GM19035 (cell line): ENCODE data around the gene PIEZO2.

ENCODE experiments used
- ATAC-seq: cut with Tn5 transposase; IDR thresholded peaks from one replicate; pipeline ENCODE4 v1.9.1; 2021; ENCODE audit not compliant: unreplicated experiment

Gene PIEZO2

DNA sequence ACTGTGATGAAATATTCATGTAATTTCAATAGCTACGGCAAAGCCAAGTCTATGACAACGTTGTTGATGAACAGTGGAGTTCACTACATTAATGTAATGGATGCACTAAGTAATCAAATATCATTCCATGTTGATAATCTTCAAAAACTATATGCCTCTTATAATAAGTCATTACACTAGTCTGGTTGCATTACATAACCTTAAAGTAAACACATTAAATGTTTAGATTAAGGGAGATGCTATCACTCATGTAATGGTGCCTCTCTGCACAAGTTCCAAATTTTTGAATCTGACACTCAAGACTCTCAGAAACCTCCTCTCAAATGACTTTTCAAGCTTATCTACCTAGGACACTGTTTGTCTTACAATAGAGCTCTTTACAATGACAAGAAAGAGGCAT is 35.4 kb downstream of the PIEZO2 start:
- no peak for ATAC-seq

DNA sequence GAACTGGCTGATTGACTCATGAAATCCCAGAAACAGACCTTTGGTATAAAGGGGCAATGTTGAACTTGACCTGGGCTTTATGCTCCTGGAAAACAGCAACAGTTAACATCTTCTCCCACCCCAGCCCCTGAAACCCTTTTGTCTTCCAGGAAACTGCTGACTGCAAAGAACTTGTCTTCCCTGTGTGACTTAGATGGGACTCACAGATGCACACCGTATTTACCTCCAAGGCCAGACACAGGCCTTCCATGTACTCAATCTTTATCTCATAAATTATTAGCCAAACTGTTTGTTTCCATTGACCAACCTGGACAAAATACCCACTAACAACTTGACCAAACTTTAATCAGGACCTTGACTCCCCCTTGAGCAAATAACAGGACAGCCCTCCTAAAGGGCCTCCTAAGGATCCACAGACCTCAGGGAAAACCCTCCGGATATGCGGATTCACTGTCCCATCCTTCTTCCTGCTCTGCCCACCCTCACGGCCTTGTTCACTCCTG is 36.3 kb downstream of the PIEZO2 start:
- no peak for ATAC-seq

DNA sequence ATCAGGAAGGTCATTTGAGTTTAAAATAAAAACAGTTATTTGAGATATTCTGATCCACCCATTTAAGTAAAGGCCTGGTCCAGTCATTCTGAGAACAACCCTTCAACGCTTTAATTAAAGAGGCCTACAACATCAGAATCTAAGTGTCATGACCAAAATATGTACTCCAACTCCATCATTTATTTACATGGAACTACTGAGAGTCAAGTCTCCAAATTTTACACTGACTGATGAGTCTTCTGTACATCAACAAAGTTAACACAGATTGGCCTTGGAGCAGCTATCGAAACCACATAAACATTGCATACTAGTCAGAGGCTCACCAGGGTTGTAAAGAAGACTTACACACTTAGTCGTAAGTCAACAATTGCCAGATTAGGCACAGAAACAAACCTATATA is 37.1 kb downstream of the PIEZO2 start:
- ATAC-seq: no peak

DNA sequence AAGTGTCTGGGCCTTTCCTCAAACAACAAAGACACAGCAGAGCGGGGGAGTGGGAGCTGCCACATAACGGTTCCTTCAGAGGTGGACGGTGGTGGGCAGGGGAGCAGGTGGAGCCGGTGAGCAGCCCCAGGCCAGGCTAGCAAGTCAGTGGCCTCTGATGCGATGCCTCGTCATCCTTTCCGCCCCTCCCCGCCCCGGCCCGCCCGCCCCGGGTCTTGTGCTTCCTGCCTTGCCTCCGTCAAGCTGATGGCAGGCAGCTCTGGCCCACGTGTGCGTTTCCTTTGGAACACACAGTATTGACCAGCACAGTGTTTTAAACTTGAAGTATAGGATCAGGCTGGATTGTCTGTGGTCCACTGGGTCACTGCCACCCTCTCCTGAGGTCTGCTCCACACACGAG is 38.9 kb downstream of the PIEZO2 start:
- no peak for ATAC-seq

DNA sequence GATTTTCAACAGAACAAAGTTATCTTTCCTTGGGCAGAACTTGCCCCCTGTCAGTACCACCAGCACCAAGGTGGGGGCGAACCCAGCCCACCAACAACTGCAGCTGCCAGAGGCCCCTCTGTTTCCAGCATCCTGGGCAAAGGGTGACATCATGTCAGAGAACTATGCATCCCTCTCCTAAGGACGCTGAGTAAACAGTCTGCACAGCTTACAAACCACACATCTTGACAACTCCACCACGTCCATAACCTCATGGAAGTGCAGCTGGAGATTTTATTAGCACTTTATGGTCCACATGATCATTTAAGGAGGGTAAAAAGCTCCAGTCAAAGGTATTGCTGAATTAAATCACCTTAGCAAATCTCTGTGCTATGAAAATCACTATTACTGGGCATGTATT is 40.4 kb downstream of the PIEZO2 start:
- ATAC-seq: no peak

DNA sequence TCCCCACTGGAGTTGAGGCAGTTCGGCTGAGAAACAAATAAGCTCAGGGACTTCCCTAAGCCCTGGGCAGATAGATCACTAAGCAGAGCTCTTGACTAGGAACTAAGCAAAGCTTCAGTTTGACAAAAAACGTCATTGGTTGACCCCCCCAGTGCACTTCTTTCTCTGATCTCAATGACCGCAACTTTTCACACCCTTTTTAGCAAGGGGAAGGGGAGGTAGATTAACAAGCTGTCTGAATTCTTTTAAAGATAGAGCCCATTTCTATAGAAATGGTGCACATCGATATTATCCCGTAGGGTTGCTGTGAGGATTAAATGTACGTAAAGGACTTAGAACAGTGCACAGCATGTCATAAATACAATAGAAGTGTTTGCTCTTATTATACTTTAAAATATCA is 42.5 kb downstream of the PIEZO2 start:
- ATAC-seq: no peak

DNA sequence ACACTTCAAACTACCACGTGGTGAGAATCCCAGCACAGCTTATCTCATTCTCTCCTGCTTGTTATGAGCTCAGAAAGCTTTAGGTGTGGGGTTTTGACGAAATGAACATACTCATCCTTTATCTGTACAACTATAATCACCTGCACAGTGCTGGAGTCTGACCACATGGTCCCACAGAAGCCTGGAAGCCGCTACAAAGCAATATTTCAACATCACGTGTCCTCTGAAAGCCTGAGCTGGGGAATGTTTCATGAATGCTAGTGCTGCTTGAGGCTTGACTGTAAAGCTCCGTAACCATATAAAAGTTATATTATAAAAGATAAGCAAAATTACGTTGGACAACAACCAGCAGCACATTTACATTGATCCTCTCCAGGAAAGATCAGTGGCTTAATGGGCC is 43.9 kb downstream of the PIEZO2 start:
- ATAC-seq: no peak

DNA sequence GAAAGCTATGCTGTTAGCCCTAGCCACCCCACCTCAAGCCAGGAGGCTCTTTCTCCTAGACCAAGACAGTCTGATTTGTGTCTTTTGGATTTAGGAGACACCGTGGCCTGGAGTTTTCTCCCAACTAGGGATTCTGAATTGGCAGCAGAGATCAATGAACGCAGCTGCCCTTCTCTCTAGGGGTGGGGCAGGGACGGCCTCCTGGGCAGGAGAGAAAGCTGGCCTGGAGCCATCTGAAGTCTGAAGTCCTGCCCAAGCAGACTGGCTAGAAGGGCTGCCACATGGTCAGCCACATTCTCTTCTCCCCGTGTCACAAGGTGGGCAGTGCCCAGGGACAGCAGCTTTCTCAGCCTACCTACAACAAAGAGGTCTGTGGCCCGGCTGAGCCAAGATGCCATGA is 45.1 kb downstream of the PIEZO2 start:
- no peak for ATAC-seq

DNA sequence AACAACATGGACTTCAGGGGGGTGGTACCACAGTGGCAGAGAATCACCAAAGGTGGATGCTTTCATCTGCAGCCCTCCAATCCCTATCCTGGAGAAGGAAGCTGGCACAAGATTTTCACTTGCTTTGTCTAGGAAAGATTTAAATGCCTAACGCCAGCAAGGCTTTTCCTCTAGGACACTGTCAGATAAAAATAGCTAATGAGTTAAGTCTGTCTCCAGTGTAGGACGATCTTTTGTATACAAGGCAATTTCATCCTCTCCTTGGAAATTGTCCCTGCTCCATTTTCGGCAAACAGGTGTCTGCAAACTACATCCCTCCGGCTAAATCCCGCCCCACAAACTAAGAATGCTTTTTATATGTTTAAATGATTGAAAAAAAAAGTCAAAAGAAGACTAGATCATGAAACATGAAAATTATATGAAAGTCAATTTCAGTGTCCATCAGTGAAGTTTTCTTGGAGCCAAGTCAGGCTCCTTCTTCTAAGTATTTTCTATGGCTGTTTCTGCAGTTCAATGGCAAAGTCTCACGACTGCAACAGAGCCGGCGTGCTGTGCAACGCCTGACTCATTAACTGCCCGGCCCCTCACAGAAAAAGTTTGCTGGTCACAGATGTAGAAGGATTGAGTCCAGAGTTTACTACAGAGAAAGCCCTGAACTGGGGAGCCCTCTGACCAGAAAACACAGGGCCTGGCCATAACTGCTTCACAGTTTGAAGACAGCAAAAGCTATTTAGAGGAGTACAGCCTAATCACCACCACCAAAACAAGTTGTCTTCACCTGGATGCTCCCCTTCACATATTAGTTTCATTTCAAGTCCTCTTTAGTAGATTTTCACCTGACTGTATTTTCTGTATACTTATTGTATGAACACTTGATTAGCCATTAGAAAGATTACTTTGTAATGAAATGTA is 52.3 kb downstream of the PIEZO2 start:
- ATAC-seq: no peak

DNA sequence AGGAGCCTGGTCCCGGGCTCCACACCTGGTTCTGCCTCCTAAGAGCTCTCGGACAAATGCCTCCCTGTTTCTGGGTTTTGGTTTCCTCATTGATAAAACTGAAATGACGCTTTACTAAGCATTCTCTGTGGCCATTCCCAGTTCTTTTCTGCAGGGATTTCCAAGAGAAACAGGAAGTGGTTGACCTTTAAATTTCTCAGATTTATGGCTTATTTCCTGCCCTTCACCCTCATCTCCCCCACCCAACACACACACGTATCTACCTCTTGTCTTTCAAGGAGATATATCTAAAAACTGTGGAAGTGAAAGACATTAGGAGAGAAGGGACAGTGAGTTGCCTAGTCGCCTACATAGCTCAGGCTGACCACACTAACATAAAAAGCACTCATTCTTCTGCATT is 53.0 kb downstream of the PIEZO2 start:
- ATAC-seq: no peak

DNA sequence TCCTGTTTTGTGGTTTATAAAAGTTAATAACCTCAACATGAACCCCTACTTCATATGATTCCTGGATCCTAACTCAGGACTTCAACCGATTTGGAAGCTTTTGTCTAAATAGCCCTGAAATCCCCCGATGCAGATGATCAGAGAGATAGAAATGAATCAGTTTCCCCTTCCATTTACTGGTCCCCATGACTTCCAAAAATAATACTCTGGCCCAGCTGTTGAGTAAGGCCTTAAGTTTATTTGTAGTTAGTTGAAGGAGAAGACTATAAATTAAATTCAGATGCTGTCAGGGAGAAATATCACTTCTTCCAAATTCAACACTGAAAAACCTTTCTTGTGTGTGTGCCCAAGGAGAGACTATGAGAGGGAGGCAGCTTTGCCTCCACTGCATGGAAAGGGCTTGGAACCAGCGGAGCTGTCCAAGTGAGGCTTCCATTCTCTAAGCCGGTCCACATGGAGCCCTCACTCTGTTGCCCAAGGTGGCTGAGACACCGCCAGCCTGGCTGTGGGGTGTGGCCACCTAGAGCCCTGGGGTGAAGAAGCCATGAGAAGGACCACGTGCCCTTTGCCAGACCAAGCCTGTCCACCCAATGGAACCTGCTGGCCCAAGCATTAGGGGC is 53.6 kb downstream of the PIEZO2 start:
- no peak for ATAC-seq

DNA sequence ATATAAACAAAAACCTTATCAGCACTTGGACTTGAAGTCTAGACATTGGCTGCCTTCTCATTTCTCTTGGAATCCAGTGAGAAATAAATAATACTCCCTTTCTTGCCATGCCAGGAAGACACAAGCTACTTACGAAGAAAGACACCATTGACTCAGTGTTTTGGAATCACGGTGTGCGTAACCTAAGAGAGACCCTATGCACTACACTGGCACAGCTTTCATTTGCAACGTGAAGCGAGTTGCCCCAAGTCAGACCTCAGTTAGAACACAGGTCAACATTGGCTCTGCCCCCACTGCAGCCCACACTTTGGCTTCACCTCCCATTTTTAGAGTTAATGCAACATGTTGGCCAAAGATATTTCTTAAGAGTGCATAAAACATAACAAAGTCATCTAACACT is 54.2 kb downstream of the PIEZO2 start:
- no peak for ATAC-seq

DNA sequence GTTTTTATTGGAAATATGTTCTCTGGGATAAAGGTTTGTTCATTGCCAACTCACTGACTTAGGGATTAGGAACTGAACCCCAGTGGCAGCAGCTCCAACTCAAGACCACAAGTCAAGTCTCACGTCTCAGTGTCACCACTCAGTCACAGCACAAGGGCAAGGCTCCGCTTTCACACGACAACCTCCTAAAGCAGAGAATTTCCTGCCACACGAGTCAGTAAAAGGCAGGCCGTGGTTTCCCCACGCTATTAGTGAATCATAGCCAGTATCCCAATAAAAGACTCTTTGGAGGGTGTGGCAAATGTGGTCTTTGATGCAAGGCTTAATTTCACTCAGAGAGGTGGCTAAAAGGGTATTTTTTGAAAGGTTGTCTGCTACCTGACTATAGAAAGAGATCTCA is 57.6 kb downstream of the PIEZO2 start:
- no peak for ATAC-seq

DNA sequence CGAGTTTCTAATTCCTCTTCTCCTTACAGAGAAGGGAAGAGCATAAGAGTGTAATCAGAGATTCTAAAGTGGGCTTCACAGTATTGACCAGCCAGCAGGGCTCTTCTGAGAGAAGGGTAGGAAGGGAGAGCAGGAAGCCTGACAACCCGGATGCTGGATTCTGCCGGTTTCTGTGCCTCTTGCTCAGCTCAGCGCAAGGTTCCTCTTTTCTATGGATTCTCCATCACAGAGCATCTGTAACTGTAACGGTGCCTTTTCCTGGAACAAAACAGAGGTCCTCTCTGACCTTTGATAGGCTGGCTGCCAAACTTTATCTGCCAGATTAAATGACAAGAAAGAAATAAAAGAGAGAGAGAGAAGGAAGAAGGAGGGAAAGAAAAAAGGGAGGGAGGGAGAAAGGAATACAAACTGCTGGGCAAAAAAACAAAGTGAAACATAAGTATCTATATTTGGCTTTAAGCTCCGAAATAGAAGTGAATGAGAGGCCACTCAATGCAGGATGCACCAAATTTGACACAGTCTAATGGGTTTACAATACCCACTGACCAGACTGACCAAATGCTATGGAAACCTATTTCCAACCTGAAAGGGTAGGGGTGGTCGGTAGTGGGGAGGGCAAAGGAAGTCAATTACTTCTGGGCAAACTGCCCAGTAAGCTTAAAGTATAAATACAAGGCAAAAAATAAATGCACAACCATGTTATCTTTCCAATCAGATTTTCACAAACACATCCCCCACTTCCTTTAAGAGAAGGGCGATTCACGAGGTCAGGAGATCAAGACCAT is 59.2 kb downstream of the PIEZO2 start:
- no peak for ATAC-seq

DNA sequence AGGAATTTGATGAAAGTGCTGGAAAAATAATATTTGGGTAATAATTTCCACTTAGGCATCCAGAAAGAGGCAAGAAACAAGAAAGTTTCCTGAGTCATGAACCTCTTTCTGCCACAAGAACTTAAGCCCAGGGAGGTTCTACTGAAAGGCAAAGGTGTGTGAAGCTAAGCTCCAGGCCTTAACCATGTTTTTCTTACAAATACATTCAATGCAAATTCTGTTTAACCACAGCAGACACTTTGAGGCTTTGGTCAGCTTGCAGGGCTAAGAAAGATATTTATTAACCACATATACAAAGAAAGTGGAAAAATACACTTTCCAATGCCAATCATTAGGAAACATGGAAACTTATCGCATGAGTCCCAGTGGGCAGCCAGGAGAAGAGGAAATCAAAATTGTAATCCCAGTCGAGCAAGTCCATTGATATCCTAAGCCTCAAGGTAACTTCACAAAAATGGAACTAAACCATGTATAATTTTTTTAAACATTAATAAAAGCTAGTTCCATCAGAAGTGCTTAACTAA is 68.3 kb downstream of the PIEZO2 start:
- no peak for ATAC-seq

DNA sequence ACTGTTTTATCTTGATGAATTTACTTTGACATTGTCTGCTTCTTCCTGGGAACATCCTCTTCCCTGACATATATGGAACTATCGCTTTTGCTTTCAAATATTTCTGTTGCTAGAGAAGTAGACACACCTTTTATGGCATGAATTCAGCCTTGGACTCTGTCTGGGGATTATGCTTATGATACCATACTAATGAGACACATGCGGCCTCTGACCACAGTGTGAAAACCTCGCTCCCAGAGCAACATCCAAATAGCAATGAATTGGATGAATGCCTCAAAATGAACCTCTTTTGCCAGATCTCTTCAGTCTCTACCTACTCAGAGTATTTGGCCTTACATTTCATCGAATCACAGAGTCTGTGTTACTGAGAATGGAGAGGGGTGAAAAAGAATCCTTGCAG is 70.9 kb downstream of the PIEZO2 start:
- no peak for ATAC-seq

DNA sequence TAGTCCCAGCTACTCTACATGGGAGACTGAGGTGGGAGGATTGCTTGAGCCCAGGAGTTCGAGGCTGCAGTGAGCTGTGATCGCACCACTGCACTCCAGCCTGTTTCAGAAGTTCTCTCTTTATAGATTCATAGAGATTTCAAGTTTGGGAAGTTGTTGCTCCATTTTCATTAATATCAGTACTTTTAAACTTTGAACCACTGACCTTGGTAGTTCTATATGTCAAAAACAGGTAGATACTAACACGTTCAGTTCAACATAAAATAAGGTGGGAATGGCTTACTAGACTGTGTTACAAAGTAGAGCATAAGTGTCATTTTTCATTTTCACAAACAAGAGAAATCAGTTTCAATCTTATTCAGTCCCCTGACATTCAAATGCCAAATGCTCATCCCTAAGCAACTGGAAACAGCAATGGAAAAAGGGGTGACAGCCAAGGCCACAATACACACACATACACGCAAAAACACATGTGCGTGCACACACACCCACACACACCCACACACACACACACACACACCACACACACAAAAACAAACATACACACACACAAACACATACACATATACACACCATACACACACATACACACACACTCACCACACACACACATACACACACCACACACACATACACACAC is 71.7 kb downstream of the PIEZO2 start:
- ATAC-seq: no peak

DNA sequence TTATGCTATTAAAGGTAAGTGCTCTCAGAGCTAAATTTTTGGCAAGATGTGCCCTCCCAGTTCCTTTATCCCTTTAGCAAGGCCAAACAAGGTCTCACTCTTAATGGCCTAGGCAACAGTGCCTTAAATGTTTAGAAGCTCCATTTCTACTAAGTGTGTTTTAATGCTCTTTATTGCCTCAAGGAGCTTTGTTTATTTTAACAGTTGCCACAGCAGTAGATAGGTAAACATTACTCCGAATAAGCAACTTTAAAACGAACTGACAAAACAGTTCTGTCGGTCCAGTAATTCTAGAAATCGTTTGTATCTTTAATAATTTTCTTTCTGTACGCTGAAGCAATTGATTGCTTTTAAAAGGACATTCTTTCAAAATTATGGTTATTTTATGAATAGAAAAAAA is 74.5 kb downstream of the PIEZO2 start:
- no peak for ATAC-seq

DNA sequence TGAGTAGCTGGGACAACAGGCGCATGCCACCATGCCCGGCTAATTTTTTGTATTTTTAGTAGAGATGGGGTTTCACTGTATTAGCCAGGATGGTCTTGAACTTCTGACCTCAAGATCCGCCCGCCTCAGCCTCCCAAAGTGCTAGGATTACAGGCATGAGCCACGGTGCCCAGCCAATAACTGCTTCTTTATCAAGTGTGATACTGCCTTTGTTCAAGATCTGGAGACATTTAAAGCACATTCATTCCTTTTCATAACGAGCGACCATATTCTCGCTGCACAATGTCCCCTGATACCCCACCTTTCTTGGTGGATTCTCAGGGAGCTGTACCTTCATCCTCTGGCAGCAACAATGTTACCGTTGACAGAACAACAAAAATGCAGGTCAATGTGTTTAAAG is 75.4 kb downstream of the PIEZO2 start:
- ATAC-seq: no peak

DNA sequence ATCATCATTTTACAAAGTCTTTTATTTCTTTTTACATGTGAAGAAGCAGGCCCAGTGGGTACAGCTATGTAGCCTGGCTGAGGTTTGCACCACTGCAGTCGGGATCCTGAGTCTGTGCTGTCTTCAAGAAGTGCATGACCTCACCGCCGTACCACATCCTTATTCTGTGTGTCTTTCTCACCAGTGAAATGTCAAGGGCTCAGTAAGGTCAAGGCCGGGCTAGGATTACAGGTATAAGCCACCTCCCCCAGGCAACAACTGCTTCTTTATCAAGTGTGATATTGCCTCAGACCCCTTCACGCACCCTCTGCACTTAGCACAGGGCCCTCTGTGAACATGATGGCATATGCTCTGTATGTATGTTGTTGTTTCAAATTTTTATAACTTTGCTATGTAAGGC is 76.7 kb downstream of the PIEZO2 start:
- ATAC-seq: no peak

DNA sequence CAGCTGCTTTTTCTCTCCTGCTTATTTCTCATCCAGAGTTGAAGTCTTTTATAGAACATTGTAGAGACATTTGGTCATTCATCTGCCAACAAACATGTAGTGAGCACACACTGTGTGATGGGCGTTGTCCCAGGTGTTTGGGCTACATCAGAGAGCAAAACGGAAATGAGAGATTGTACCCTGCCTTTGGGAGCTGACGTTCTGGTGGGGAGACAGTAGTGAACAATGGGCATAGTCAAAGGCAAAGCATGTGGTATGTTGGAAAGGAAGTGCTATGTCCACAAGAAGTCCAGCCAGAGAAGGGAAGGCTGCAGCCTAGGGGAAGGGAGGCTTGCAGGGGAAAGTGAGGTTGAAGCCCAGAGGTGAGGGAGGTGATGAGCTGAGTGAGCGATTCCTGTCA is 78.1 kb downstream of the PIEZO2 start:
- no peak for ATAC-seq
